WTC11 (cell line): ENCODE results near the gene TNIK. TPM values are rescaled to one million over a fixed set of nuclear protein-coding genes. Genes with fewer than 3 reads are reported as not detected.

ENCODE experiments used
- ATAC-seq: fragments of 200-7000 bp; cut with Tn5 transposase; 2 replicates; pipeline ENCODE4 v1.10.0; 2021; ENCODE audit warnings: mild to moderate bottlenecking, moderate library complexity
- CTCF ChIA-PET: fragments of 300-600 bp; sonication (Branson Sonifier 250); formaldehyde crosslinking; loops from one replicate; lab custom pipeline; 2021; ENCODE audit warnings: antibody characterized with exemption; lab: Charles Lee
- POLR2A ChIA-PET: fragments of 350-600 bp; sonication (Branson Sonifier 250); formaldehyde crosslinking; loops from one replicate; lab custom pipeline; 2021; ENCODE audit warnings: antibody characterized with exemption; lab: Charles Lee
- DNase-seq: peaks from one replicate; pipeline ENCODE4 v3.0.0; 2021; ENCODE audit warnings: low spot score
- H3K27ac Mint-ChIP-seq: 2 replicates; pipeline ENCODE4 v1.8.0; 2021; ENCODE audit warnings: mixed read lengths
- H3K27me3 Mint-ChIP-seq: 2 replicates; pipeline ENCODE4 v1.8.0; 2021; ENCODE audit warnings: low read depth, mild to moderate bottlenecking, moderate library complexity, mixed read lengths
- H3K36me3 Mint-ChIP-seq: 2 replicates; pipeline ENCODE4 v1.8.0; 2021; ENCODE audit warnings: mixed read lengths
- H3K4me1 Mint-ChIP-seq: 2 replicates; pipeline ENCODE4 v1.8.0; 2022; ENCODE audit warnings: mixed read lengths
- H3K4me3 Mint-ChIP-seq: 2 replicates; pipeline ENCODE4 v1.8.0; 2021; ENCODE audit warnings: mild to moderate bottlenecking, moderate library complexity, mixed read lengths
- H3K9me3 Mint-ChIP-seq: 2 replicates; pipeline ENCODE4 v1.8.0; 2021; ENCODE audit warnings: mixed read lengths
- CBFB ChIP-seq: sonication (generic); formaldehyde crosslinking; IDR thresholded peaks from 2 replicates; pipeline ENCODE4 v1.8.1; 2022; ENCODE audit warnings: mild to moderate bottlenecking, low read depth, missing genetic modification reagents
- ELF4 ChIP-seq: sonication (generic); formaldehyde crosslinking; IDR thresholded peaks from 2 replicates; pipeline ENCODE4 v1.8.1; 2022; ENCODE audit warnings: low read depth, mild to moderate bottlenecking, moderate library complexity, missing genetic modification reagents
- ESRRA ChIP-seq: sonication (generic); formaldehyde crosslinking; IDR thresholded peaks from 2 replicates; pipeline ENCODE4 v1.8.1; 2022; ENCODE audit warnings: mild to moderate bottlenecking, missing genetic modification reagents, borderline replicate concordance
- IRF2 ChIP-seq: sonication (generic); formaldehyde crosslinking; IDR thresholded peaks from 2 replicates; pipeline ENCODE4 v1.8.0; 2022; ENCODE audit warnings: low read depth, missing genetic modification reagents, borderline replicate concordance
- JUN ChIP-seq: sonication (generic); formaldehyde crosslinking; IDR thresholded peaks from 2 replicates; pipeline ENCODE4 v1.8.0; 2023; ENCODE audit warnings: mild to moderate bottlenecking, missing genetic modification reagents
- NFATC4 ChIP-seq: fragments of 250-450 bp; sonication (Bioruptor Pico); IDR thresholded peaks from 2 replicates; pipeline ENCODE4 v1.9.0; 2021; ENCODE audit warnings: mild to moderate bottlenecking
- TEAD1 ChIP-seq: sonication (generic); formaldehyde crosslinking; IDR thresholded peaks from 2 replicates; pipeline ENCODE4 v1.8.0; 2022; ENCODE audit warnings: mild to moderate bottlenecking, missing genetic modification reagents
- TEAD4 ChIP-seq: sonication (generic); formaldehyde crosslinking; IDR thresholded peaks from 2 replicates; pipeline ENCODE4 v1.8.0; 2022; ENCODE audit warnings: mild to moderate bottlenecking, missing genetic modification reagents
- ZNF232 ChIP-seq: sonication (generic); formaldehyde crosslinking; IDR thresholded peaks from 2 replicates; pipeline ENCODE4 v1.8.0; 2022; ENCODE audit warnings: mild to moderate bottlenecking, missing genetic modification reagents
- ZNF263 ChIP-seq: sonication (generic); formaldehyde crosslinking; IDR thresholded peaks from 2 replicates; pipeline ENCODE4 v1.8.1; 2022; ENCODE audit warnings: low read depth, mild to moderate bottlenecking, moderate library complexity, missing genetic modification reagents
- total RNA-seq: library from RNA; stranded (reverse); gene quantifications from 3 replicates; pipeline ENCODE4 v1.2.3, GENCODE V29; 2021
- TF ChIP-seq, protein P1 (sequence below): sonication (generic); formaldehyde crosslinking; IDR thresholded peaks from 2 replicates; pipeline ENCODE4 v1.8.1; 2023; ENCODE audit warnings: mild to moderate bottlenecking, missing genetic modification reagents
- TF ChIP-seq, protein P2 (sequence below): sonication (generic); formaldehyde crosslinking; IDR thresholded peaks from 2 replicates; pipeline ENCODE4 v1.8.0; 2022; ENCODE audit warnings: mild to moderate bottlenecking, missing genetic modification reagents
- TF ChIP-seq, protein P3 (sequence below): fragments of 250-450 bp; sonication (Bioruptor Pico); IDR thresholded peaks from 2 replicates; pipeline ENCODE4 v1.9.0; 2021; ENCODE audit warnings: mild to moderate bottlenecking
- TF ChIP-seq, protein P4 (sequence below): sonication (generic); formaldehyde crosslinking; IDR thresholded peaks from 2 replicates; pipeline ENCODE4 v1.8.0; 2023; ENCODE audit warnings: missing genetic modification reagents, mild to moderate bottlenecking, borderline replicate concordance
- TF ChIP-seq, protein P5 (sequence below): fragments of 250-450 bp; sonication (Bioruptor Pico); IDR thresholded peaks from 2 replicates; pipeline ENCODE4 v2.1.2; 2022; ENCODE audit warnings: mild to moderate bottlenecking, moderate library complexity
- TF ChIP-seq, protein P6 (sequence below): sonication (generic); formaldehyde crosslinking; IDR thresholded peaks from 2 replicates; pipeline ENCODE4 v1.8.0; 2022; ENCODE audit warnings: missing genetic modification reagents

Gene TNIK
- total RNA-seq, 1 experiment from 2014 or later: 50.3 TPM

DNA sequence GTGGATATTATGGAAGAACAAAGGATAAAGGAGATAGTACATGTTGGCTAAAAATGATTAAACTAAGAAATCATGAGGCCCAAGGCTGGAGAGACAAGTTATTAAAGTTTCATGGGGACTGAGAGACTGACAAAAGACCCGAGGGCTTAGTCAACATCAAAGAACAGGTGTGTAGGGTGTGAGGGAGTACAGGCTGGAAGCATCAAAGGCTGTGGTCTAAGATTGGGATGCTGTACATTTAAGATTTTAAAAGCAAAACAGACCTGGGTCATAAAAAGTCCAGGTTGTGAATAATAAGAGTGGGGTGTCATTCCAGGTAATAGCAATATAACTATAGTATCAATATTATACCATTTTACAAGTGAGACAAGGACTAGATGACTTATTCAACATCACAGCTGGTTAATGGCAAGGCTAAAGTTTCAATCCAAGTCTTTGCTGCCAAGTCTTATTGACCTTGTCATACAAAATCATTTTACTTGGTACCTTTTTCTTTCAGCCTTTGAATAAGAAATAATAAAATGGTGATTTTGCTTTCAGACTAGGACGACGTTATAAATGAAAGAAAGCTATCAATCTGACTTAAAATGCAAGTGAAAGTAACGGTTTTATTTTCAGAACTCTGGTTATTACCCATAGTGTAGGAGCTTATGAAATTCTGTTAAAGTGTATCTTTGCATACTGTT is 211.6 kb downstream of the TNIK start (continued):
- TF ChIP-seq ELF4 (CRISPR knock-in tag) (no peak), ZNF232 (CRISPR knock-in tag) (no peak)

DNA sequence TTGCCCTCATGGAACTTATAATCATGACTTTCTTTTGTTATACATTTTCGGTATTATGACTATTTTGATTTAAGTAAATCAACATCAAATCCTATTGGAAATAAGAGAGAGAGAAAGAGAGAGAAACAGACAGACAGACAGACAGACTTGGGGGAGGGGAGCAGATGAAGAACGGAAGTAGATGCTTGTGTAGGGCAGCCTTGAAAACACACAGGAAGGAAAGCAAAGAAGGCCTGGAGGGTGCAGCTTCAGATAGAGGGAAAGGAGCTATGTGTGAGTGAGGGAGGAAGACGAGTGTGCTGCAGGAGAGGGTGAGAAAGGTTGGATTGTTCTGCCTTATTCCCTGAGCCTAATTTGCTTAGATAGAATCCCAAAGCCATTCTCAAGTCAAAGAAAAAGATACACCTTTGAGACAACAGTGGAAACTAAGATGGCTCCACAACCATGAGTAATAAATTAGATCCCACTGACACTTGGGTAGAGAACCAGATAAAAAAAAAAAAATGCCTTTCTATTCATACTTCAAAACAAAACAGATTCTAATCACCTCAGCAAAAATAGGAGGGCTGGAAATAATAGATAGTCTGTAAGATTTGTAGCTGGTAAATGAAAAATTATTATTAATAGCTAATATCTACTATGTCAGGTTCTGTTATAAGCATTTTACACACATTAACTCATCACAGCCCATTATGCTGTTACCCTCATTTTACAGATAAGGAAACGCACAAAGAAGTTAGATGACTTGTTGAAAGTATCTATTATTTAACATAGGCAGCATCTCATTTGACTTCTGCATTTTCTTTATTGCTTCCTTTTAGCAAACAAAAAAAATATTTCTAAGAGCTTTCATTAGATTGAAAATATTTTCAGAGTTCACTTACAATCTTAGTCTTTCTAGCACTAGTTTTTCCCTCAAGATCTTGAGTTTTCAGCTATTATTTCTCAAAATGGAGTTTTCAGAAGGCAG is 214.1 kb downstream of the TNIK start:
- Mint-ChIP-seq H3K36me3 (peaks cover 4% of the 10 kb centered on the region), H3K27ac (no peak overlapping the region), H3K4me1 (no peaks in the 10 kb centered on the region), H3K9me3 (peaks cover 4% of the 10 kb centered on the region), H3K4me3 (no peak overlapping the region), H3K27me3 (no peaks in the 10 kb centered on the region)
- POLR2A ChIA-PET: interaction anchor here (0.6 kb wide), 1 partner anchor 44 kb away, joined by 3 read pairs; no protein-coding TSS in a partner anchor
- TF ChIP-seq ZNF263 (CRISPR knock-in tag) (no peak), TEAD4 (CRISPR knock-in tag) (no peak)
- TF ChIP-seq, protein P1, sequence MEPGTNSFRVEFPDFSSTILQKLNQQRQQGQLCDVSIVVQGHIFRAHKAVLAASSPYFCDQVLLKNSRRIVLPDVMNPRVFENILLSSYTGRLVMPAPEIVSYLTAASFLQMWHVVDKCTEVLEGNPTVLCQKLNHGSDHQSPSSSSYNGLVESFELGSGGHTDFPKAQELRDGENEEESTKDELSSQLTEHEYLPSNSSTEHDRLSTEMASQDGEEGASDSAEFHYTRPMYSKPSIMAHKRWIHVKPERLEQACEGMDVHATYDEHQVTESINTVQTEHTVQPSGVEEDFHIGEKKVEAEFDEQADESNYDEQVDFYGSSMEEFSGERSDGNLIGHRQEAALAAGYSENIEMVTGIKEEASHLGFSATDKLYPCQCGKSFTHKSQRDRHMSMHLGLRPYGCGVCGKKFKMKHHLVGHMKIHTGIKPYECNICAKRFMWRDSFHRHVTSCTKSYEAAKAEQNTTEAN (CRISPR knock-in tag): no peak
- TF ChIP-seq, protein P2, sequence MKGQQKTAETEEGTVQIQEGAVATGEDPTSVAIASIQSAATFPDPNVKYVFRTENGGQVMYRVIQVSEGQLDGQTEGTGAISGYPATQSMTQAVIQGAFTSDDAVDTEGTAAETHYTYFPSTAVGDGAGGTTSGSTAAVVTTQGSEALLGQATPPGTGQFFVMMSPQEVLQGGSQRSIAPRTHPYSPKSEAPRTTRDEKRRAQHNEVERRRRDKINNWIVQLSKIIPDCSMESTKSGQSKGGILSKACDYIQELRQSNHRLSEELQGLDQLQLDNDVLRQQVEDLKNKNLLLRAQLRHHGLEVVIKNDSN (CRISPR knock-in tag): no peak
- TF ChIP-seq, protein P3, sequence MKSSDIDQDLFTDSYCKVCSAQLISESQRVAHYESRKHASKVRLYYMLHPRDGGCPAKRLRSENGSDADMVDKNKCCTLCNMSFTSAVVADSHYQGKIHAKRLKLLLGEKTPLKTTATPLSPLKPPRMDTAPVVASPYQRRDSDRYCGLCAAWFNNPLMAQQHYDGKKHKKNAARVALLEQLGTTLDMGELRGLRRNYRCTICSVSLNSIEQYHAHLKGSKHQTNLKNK (CRISPR knock-in tag): no peak
- no peak for DNase-seq
- CTCF ChIA-PET: interaction anchor here (1.2 kb wide), 1 partner anchor 74 kb away, joined by 3 read pairs; no protein-coding TSS in a partner anchor
- peak; percentile 41; the same call in 1 of the 2 replicates for ATAC-seq

DNA sequence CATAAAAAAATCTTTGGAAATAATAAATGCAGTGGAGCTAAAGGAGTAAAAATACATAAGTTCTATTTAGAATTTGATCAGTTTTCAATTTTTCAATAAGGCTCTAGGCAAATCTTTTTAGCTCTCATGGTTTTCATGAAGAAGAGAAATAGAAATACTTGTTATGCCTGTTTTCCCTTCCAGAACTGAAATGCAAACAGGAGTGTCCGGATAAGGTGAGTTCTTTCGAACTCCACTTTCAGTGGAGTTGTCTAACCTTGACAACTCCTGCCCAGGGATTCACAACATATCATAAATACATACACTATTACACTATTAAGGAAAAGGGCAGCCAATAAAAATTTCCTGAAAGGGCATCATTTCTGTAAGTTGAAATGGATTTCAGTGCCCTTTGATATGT is 217.3 kb downstream of the TNIK start:
- ChIA-PET POLR2A (no interaction called here), CTCF (no interaction called here)
- Mint-ChIP-seq H3K4me1 (peaks cover 22% of the 10 kb centered on the region), H3K4me3 (no peak overlapping the region), H3K27me3 (no peaks in the 10 kb centered on the region), H3K27ac (no peak overlapping the region), H3K9me3 (peaks cover 4% of the 10 kb centered on the region), H3K36me3 (peaks cover 4% of the 10 kb centered on the region)
- DNase-seq (no peak), ATAC-seq (no peak)
- TF ChIP-seq, protein P4, sequence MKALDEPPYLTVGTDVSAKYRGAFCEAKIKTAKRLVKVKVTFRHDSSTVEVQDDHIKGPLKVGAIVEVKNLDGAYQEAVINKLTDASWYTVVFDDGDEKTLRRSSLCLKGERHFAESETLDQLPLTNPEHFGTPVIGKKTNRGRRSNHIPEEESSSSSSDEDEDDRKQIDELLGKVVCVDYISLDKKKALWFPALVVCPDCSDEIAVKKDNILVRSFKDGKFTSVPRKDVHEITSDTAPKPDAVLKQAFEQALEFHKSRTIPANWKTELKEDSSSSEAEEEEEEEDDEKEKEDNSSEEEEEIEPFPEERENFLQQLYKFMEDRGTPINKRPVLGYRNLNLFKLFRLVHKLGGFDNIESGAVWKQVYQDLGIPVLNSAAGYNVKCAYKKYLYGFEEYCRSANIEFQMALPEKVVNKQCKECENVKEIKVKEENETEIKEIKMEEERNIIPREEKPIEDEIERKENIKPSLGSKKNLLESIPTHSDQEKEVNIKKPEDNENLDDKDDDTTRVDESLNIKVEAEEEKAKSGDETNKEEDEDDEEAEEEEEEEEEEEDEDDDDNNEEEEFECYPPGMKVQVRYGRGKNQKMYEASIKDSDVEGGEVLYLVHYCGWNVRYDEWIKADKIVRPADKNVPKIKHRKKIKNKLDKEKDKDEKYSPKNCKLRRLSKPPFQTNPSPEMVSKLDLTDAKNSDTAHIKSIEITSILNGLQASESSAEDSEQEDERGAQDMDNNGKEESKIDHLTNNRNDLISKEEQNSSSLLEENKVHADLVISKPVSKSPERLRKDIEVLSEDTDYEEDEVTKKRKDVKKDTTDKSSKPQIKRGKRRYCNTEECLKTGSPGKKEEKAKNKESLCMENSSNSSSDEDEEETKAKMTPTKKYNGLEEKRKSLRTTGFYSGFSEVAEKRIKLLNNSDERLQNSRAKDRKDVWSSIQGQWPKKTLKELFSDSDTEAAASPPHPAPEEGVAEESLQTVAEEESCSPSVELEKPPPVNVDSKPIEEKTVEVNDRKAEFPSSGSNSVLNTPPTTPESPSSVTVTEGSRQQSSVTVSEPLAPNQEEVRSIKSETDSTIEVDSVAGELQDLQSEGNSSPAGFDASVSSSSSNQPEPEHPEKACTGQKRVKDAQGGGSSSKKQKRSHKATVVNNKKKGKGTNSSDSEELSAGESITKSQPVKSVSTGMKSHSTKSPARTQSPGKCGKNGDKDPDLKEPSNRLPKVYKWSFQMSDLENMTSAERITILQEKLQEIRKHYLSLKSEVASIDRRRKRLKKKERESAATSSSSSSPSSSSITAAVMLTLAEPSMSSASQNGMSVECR (CRISPR knock-in tag): no peak
- no peak for TF ChIP-seq TEAD1
- TF ChIP-seq, protein P5, sequence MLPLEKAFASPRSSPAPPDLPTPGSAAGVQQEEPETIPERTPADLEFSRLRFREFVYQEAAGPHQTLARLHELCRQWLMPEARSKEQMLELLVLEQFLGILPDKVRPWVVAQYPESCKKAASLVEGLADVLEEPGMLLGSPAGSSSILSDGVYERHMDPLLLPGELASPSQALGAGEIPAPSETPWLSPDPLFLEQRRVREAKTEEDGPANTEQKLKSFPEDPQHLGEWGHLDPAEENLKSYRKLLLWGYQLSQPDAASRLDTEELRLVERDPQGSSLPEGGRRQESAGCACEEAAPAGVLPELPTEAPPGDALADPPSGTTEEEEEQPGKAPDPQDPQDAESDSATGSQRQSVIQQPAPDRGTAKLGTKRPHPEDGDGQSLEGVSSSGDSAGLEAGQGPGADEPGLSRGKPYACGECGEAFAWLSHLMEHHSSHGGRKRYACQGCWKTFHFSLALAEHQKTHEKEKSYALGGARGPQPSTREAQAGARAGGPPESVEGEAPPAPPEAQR (CRISPR knock-in tag): no peak
- TF ChIP-seq CBFB (CRISPR knock-in tag): no peak
- TF ChIP-seq JUN (CRISPR knock-in tag): no peak
- TF ChIP-seq TEAD4 (CRISPR knock-in tag): no peak
- TF ChIP-seq ESRRA: no peak
- TF ChIP-seq ZNF263 (CRISPR knock-in tag): no peak
- TF ChIP-seq IRF2 (CRISPR knock-in tag): no peak
- TF ChIP-seq, protein P6, sequence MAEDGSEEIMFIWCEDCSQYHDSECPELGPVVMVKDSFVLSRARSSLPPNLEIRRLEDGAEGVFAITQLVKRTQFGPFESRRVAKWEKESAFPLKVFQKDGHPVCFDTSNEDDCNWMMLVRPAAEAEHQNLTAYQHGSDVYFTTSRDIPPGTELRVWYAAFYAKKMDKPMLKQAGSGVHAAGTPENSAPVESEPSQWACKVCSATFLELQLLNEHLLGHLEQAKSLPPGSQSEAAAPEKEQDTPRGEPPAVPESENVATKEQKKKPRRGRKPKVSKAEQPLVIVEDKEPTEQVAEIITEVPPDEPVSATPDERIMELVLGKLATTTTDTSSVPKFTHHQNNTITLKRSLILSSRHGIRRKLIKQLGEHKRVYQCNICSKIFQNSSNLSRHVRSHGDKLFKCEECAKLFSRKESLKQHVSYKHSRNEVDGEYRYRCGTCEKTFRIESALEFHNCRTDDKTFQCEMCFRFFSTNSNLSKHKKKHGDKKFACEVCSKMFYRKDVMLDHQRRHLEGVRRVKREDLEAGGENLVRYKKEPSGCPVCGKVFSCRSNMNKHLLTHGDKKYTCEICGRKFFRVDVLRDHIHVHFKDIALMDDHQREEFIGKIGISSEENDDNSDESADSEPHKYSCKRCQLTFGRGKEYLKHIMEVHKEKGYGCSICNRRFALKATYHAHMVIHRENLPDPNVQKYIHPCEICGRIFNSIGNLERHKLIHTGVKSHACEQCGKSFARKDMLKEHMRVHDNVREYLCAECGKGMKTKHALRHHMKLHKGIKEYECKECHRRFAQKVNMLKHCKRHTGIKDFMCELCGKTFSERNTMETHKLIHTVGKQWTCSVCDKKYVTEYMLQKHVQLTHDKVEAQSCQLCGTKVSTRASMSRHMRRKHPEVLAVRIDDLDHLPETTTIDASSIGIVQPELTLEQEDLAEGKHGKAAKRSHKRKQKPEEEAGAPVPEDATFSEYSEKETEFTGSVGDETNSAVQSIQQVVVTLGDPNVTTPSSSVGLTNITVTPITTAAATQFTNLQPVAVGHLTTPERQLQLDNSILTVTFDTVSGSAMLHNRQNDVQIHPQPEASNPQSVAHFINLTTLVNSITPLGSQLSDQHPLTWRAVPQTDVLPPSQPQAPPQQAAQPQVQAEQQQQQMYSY (CRISPR knock-in tag): no peak
- TF ChIP-seq NFATC4 (CRISPR knock-in tag): no peak
